Activated CD4-positive, alpha-beta T cell treated with anti-CD3 and anti-CD28 coated beads, Interleukin-10, Interleukin-2, amounts not matched to agents 100 ng/mL and 50 ng/mL, durations not matched to agents 16 hours and 8 hours (primary cell): Measurements from ENCODE around the gene ALKBH7.

Source experiments
- DNase-seq: peaks from one replicate; pipeline ENCODE4 v3.0.0-alpha.2; 2020

The ALKBH7 gene

DNA sequence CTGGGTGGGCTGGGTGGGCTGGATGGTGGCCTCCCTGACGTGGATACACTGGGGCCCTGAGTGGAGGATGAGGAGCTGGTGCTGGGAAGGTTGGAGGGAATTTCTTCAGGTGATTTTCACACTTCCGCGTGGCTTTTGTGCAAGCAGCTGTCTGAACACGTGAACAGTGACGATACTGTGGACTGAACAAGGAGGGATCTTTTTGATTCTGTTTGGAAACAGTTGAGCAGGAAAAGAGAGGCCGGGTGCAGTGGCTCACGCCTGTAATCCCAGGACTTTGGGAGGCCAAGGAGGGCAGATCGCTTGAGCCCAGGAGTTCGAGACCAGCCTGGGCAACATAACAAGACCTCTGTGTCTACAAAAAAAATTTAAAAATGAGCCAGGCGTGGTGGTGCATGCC lies 29.5 kb downstream of the ALKBH7 start:
- DNase-seq, result no peak

DNA sequence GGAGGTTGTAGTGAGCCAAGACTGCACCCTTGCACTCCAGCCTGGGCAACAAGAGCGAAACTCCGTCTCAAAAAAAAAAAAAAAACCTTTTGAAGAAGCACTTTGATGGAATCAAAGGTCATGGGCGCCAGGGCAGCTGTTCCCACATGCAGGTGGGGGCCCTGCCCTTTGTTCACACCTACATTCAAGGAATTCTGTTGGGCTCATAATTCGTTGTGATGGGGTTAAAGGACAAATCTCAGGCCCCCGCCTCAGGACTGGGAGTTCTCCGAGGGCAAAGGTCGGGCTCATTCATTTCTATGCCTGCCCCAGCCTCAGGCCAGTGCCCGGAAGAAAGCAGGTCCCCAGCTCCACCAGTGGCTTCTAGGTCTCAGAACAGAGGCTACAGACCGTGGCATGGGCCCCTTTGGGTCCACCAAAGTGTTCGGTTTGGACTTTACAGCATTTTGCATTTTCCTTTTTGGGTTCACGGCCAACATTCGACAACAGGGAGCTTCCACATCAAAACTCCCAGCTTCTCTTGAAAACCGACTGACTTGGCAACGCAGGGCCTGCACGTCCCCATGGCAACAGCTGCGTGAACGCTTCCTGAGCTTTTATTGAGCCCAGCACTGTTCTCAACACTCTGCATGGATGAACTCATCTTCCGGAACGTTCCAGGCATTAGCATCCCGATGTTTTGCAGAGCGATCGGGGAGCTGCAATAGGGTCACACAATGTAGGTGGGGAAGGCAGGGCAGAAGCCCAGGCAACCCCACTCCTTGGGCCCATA lies 30.4 kb downstream of the ALKBH7 start:
- DNase-seq, result no peak

DNA sequence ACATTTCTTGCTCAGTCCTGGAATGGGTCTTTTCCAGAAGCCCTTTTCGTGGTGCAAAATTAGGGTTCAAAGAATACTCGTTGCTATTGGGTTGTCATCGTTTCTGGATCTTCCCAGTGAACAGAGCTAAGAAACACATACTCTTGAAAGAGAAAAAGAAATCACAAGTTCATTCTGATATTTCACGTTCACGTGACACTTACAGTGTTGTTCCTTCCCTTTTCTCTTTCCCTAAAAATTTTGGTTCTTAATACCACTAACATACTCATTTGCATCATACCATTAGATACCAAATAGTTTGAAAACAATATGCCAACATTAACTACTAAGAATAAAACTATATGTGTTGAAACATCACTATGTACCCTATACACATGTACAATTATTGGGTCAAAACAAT lies 33.8 kb downstream of the ALKBH7 start:
- DNase-seq, result no peak

DNA sequence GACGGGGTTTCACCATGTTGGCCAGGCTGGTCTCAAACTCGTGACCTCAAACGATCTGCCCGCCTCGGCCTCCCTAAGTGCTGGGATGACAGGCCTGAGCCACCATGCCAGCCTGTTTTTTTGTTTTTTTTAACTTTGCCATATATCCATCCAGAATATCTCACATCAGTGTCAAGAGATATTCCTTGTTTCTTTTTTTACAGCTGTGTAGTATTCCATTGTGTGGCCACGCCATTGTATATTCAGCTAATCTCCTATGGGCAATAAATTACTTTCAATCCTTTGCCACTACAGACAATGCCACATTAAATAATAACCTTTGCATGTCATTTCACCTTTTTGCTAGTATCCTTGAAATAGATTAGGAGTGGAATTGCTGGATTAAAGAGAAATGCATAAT lies 36.8 kb downstream of the ALKBH7 start:
- no peak for DNase-seq

DNA sequence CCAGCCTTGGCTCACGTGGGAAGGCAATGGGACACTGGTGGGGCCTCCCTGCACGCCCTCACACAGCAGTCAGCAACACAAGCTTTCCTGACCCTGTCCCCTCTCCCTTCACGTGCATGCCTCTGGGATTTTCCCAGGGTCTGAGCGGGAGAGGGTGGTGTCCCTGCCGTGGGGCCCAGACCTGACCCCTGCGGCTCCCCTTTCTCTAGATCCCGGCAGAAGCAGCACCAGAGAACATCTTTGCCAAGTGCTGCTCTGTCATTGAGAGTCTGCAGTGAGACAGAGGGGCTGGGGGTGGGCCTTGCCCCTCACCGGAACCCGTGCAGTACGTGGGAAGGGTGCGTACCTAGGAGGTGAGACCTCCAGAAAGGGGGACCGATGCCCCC lies 39.5 kb downstream of the ALKBH7 start:
- DNase-seq, result no peak

DNA sequence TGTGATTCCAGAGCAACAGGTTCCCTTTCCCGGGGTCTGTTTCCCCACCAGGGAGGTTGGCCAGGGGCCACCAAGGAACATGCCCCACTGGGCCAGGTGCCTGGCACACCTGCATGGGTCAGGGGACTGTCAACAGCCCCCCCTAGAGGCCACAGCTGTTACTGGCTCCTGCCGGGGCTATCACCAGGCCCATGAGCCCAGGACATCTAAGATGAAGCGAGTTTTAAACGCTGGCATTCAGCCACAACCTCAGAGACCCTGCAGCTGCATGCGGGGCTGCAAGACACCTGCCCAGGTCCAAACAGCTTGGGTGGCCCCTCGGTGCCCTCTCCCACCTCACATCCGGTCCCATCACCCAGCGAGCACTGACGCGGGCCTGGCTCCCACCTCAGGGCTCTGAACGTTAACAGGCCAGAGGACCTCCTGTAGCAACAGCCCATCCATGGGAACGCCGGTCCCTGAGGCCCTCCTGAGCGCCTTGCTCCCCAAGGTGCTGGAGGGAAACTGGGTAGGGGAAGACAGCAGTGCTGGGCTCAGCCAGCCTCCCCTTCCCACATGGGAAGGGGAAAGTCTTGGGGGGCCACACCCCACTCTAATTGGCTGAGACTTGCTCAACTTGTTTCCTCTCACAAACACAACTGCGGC lies 40.0 kb downstream of the ALKBH7 start:
- DNase-seq, result peak; percentile 53

DNA sequence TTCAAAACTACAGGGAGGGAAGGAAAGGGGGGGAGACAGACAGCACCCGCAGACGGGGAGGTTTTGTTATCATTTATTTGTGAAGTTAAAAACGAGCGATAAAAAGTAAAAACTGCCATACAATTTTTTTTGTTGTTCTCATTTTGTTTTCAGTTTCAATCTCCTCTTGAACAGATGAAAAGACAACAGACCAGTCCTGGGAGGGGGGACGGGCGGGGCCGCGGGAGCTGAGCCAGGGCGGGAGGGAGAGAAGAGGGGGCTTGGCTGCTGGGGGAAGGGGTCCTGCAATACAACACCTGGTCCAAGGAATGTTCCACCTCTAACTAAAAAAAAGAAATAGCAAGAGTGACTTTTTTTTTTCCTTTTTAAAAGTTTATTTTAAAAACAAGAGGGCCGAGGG lies 40.7 kb downstream of the ALKBH7 start:
- DNase-seq, result no peak

DNA sequence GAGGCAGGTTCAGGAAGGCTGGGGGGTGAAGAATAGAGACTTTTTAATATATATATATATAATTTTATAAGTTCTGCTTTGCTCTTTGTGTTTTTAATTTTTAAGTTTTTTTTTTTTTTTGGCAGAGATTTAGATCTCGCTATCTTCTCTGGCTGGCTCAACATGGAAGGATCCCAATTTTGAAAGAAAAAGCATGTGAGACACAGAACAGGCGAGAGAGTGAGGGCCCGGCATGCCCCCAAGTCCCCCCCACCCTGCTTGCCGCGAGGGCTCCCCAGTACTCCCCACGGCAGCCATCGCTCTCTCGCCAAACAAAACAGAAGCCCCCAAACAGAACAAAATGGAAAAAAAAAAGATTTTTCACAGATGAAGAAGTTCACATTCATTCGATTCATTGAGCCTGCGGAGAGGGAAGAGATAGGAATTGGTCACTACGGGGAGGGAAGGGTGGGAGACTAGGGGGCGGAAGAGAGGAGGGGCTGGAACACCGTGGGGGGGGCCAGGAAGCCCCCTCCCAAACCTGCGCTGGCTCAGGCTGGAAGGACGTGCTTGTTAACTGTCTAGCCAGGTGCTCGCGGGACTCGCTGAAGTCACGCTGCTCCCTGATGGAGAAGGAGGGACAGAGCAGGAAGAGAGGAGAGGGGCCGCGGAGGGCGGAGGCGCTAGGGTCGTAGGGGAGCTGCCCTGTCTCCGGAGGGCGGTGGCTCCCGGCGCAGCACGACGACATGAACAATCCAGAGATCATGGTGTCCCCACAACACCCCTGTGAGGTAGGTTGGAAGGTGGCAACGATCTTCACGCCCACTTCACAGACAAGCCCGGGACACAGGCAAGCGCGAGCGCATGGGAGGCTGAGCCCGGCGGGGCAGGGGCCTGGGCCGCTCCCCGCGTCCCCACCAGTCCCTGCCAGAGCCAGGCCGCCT lies 41.4 kb downstream of the ALKBH7 start:
- DNase-seq, result no peak

DNA sequence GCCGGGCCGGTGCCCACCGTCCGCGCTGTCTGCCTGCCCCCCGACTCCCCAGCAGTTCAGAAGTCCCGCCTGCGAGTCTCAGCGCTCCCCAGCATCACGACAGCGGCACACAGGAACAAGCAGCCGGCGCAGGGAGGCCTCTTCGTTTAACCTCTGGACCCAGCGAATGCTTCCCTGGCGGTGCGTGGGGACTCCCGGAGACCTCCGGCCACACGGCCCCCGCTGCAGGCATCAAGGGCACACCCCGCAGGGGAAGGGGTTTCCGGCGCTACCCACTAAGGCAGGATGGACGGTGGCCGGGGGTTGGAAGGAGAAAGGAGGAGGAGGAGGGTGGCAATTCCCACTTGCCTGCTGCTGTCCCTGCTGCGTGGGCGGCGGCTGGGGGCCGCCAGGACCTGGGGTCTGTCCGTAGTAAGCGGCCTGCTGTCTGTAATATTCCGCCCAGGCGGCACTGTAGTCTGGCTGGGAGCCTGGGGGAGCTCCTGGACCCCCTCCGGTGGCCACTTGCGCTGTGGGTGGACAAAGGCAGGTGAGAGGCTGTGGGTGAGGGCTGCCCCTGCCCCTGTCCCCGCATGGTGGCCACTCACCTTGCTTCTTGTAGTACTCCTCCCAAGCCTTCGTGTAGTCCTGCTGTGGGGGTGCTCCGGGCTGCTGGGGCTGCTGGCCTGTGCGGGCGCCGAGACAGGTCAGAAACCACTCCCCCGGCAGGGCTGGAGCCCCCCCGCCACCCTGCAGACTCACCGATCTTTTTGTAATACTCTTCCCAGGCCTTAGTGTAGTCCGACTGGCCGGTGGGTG lies 42.4 kb downstream of the ALKBH7 start:
- DNase-seq, result no peak

DNA sequence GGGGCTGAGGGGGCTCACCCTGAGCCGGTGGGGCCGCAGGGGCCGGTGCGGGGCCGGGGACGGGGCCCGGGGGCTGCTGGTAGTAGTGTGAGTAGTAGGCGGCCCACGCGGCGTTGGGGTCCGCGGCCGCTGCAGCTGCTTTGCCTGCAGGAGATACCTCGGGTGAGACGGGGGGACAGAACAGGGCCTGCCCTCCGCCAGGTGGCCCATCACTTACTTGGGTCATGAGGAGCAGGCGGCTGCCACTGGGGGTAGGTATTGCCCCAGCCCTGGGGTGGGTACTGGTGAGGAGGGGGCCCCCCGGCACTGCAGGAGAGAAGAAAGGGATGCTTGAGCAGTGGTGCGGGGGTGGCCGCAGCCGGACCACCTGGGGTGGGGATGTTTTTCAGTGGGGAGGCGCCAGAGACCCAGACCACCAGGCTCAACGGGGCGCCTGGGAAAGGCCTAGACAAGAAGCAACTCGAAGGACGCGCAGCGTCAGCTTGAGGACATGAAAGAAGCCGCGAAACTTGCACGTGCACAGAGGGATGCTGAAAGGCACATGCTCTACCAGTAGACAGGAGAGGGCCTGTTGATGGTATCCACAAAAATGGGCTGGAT lies 43.1 kb downstream of the ALKBH7 start:
- no peak for DNase-seq

DNA sequence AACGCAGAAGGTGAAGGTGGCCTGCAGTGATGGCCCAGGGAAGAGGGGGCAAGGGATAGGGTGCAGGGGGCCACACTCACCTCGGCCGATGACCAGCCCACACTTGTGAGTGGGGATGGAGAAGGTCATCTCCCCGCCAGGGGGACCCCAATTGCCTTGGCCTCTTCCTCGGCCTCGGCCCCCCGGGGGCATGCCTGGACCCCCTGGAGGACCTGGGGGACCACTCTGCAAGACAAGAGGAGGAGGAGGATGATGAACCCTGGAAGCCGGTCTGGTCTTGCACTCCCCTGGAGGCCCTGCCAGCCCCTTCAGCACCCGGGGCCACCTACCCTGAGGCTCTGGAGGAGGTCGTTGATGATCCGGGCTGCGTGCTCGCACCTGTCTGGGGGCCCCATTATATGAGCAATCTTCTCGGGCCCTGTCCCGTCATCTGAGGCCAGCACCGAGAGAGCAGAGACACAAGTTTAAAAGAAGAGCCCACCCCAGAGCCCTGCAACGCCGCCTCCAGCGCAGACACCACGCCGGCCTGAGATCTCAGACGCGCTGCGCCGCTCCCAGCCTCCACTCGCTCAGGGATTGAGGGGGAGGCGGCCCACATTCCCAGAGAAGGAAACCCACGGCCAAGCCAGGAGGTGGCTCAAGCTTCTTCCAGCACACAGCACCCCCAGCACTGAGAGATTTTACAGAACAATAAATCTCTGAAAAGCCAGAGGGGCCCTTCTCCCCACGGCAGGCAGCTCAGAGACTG lies 44.2 kb downstream of the ALKBH7 start:
- DNase-seq, result no peak

DNA sequence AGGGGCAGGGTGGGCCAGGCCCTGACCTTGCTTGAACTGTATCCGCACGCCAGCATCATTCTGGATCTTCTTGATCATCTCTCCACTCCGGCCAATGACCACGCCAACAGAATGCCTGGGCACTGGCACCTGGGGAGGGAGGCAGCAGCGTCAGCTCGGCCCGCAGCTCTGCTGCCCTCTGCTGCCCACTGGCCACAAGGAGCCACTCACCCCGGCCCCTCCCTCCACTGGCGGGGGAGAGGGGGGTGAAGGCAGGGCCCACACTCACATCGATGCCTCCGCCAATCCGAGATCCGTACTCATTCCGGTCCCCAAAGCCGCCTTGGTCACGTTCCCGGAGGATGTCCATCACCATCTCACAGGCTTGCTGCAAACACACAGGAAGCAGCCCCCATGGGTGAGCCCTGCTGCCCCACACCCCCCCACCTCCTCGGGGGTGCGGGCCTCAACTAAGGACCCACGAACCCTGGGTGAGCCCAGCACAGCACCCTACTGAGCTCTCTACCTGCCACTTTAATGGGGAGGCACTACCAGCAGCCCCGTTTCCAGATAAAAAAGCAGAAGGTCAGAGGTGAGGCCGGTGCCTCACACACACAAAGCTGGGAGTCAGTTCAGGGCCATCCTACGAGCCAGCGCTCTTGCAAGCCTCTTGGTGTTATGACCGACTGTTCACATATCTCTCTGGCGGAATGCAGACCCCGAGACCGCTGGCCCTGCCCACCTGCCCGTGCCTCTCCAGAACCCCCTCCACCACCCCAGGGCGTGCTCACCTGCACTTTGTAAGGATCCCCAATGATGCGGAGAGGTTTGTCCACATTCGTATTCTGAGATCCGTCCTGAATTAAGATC lies 45.3 kb downstream of the ALKBH7 start:
- no peak for DNase-seq

DNA sequence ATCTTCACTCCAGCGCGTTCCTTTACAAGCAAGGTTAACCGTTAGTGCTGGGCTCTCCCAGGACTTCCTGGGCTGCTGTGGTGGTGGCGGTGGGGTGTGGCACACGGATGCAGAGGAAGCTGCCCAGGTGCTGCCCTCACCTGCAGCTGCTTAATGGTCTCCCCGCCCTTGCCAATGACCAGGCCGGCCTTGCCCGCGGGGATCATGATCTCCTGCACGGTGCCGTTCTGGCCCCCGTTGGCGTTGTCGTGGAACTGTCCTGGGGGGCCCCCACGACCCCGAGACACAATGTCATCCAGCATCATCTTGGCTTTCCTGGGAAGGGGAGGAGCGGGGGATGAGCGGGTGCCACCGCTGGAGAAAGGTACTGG lies 46.0 kb downstream of the ALKBH7 start:
- DNase-seq, result no peak

DNA sequence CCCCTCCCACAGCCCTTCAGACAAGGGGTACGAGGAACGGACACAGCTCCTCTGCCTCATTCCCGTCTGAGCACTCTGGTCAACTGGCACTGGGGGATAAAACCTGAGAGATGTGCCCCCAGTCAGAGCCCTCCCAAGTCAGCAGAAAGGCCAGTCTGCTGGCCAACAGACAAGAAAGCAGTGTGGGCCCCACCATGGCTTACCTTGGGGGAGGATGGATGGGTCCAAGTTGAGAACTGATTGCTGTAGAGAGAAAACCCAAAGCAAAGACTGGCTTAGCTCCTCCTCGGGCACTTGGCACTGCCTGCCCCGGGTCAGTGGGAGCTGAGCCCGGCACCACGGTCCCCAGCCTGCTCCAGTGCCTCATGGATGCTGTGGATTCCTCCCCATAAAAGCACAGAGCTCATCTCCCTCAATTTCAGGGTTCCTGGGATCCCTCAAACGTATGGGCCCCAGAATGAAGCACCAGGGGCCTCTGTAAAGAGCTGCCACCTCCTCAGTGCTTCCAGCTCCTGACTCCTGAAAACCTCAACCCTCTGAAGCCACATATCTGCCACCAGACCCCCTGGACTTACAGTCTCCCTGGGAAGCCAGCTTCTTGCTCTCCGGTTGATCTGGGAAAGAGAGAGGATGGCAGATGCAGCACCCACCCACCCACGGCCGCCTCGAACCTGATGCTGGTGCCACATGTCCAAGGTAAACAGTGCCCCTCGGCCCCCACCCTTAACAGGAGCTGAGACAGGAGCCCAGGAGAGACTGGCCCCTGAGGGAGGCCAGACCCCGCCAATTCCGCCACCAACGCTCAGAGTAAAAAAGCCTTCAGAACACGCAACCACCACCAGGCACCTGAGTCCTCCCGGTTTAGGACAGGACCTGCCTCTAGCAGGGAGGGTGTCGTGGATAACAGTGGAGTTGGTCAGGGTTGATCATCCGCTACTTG lies 48.8 kb downstream of the ALKBH7 start:
- DNase-seq, result no peak

DNA sequence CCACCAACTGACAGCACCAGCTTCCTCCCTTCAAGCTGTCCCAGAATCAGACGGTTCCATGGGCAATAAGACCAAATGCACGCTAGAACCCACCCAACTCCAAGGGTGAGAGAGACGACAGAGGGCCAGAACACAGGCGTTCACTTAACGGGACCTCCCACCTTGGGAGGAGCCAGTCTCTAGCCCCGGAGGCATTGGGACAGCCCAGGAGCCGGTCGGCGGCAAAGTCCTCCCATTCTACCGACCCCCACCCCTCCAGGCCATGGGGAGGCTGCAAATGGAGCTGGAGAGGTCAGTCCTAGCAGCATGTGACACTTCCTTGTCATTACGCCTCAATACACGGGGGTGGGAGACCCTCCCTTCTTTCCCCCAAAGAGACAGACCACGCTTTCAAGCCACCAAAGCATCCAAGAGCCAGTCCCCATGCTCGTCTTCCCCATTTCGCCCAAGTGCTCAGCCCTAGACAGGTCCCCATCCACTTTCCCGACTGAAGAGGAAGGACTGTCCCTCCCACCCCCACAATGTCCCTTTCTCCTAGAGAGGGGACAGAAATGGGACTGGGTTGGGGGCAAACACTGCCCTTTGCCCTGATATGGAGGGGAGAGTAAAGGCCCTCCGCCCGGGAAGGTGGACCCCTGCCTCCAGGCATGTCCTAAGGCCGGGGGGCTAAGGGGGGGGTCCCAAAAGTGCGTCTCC lies 51.1 kb downstream of the ALKBH7 start:
- peak; percentile 60 for DNase-seq

DNA sequence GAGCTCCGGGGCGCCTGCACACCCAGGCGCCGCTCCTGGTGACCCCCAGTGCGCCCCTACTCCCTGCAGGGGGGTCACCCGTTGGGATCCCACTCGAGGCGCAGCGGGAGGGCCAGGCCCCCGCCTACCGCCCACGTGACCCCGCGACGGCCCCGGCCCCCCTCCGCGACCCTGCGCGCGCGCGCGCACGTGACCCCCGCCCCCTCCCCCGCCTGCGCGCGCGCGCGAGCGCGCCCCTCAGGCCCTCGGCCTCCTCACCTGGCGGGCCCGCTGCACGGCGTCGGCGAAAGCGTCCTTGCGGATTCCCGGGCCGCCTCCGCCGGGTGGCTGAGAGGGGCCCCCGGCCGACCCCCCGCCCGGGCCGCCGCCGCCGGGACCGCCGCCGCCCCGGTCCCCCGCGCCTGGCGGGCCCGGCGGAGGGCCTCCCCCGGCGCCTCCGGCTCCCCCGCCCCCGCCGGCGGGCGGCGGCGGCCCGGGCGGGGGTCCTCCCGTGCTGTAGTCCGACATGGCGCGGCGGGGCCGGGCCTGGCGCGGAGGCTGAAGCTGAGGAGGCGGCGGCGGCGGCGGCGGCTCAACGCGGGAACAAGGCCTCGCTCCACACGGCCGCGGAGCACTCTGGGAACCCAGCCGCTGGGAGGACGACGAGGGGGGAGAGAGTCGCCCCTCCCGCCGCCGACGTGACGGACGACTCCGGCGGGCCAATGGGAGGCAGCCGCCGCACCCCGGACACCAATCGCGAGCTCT lies 51.8 kb downstream of the ALKBH7 start, which contains the start of gene KHSRP:
Gene KHSRP (minus strand): TSS at position 617 of the 744 bp plus-strand sequence. CDS start 110 bp downstream, at position 507.
- peak; percentile 33 for DNase-seq
